Activated naive CD4-positive, alpha-beta T cell treated with anti-CD3 and anti-CD28 coated beads for 36 hours (primary cell): ENCODE results near the gene CETN2. TPM values are rescaled to one million over a fixed set of nuclear protein-coding genes. Genes with fewer than 3 reads are reported as not detected.

ENCODE experiments used
- total RNA-seq, 2 experiments: library from RNA; stranded (reverse); gene quantifications; one replicate each; pipeline ENCODE4 v1.2.3, GENCODE V29; 2021

CETN2 gene
- total RNA-seq, 2 experiments from 2014 or later: 10.1 to 11.9 TPM

Other genes starting within 250 kb of the CETN2 start
- gene GABRQ, start 192.9 kb downstream of the CETN2 start, total RNA-seq: under 1 TPM in 1 of 2 experiments, not detected in 1; 0.05 TPM
- not detected for gene MAGEA3, start 132.0 kb downstream of the CETN2 start, total RNA-seq
- under 1 TPM; 0.26 to 0.30 TPM for gene CSAG2, start 121.5 kb downstream of the CETN2 start, total RNA-seq
- gene MAGEA2B, start 116.1 kb downstream of the CETN2 start, total RNA-seq: not detected
- not detected for gene CSAG1, start 97.0 kb downstream of the CETN2 start, total RNA-seq
- not detected for gene MAGEA12, start 97.0 kb downstream of the CETN2 start, total RNA-seq
- gene MAGEA2, start 76.9 kb downstream of the CETN2 start, total RNA-seq: not detected
- under 1 TPM; 0.26 to 0.74 TPM for gene CSAG3, start 71.5 kb downstream of the CETN2 start, total RNA-seq
- gene MAGEA6, start 61.1 kb downstream of the CETN2 start, total RNA-seq: not detected
- gene NSDHL, start 306 bp upstream of the CETN2 start, total RNA-seq: 10 to 100 TPM; 13.3 to 16.2 TPM
- gene ZNF185, start 67.3 kb upstream of the CETN2 start, total RNA-seq: 1 to 10 TPM; 1.9 to 2.3 TPM
- not detected for gene PNMA5, start 163.4 kb upstream of the CETN2 start, total RNA-seq
- gene PNMA3, start 225.7 kb upstream of the CETN2 start, total RNA-seq: under 1 TPM; 0.69 to 0.98 TPM
- gene PNMA6A, start 241.7 kb upstream of the CETN2 start, total RNA-seq: 1 to 10 TPM in 1 of 2 experiments, under 1 TPM in 1; 0.95 to 1.1 TPM